GM12891 (cell line): ENCODE results near the gene FKTN.

ENCODE experiments used
- PAX5 ChIP-seq: IDR thresholded peaks from 2 replicates; pipeline ENCODE4 v1.6.1; 2011; ENCODE audit warnings: low read length, moderate library complexity, mild to moderate bottlenecking; ENCODE audit not compliant: insufficient read depth, severe bottlenecking
- POLR2A ChIP-seq: IDR thresholded peaks from 2 replicates; pipeline ENCODE4 v1.6.1; 2011; ENCODE audit warnings: low read depth, low read length, control low read depth
- POLR2AphosphoS5 ChIP-seq: IDR thresholded peaks from 2 replicates; pipeline ENCODE4 v1.6.1; 2011; ENCODE audit warnings: low read depth, low read length, control low read depth
- POU2F2 ChIP-seq: IDR thresholded peaks from 2 replicates; pipeline ENCODE4 v1.6.1; 2011; ENCODE audit warnings: low read depth, mild to moderate bottlenecking, control low read depth, low read length, moderate library complexity
- SPI1 ChIP-seq: IDR thresholded peaks from 2 replicates; pipeline ENCODE4 v1.6.1; 2011; ENCODE audit warnings: low read depth, low read length, control low read depth
- TAF1 ChIP-seq: IDR thresholded peaks from 2 replicates; pipeline ENCODE4 v1.6.1; 2011; ENCODE audit warnings: low read depth, low read length, control low read depth

DNA sequence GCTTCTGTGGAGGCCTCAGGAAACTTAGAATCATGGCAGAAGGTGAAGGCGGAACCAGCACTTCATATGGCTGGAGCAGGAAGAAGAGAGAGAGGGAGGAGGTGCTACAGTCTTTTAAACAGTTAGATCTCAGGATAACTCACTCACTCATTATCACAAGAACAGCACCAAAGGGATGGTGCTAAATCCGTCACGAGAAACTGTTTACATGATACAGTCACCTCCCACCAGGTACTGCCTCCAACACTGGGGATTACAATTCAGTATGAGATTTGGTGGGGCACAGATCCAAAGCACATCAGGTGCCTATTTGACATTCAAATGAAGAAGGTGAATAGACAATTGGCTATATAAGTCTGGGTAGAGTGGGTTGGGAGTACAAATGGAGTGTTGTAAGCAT is 35.2 kb downstream of the FKTN start:
- TF ChIP-seq POU2F2 (no peak), POLR2A (no peak), POLR2AphosphoS5 (no peak), TAF1 (no peak), SPI1 (no peak), PAX5 (no peak)
